PC-3 (cell line): ENCODE data around the gene HMOX1. TPM values are rescaled to one million over a fixed set of nuclear protein-coding genes. Genes with fewer than 3 reads are reported as not detected.
A peak's percentile ranks its signal among the peaks of the same experiment; 100 is the strongest.
"Not testable (repeated sequence)": the region's sequence is repeated elsewhere in the genome, so short reads cannot be mapped to it uniquely, and the experiment has no call there.

Source experiments
- ATAC-seq: fragments of 200-7000 bp; cut with Tn5 transposase; 2 replicates; pipeline ENCODE4 v1.9.1; 2020; ENCODE audit warnings: mild to moderate bottlenecking, moderate library complexity
- BruUV-seq: library from RNA; stranded (reverse); fragments of 400-500 nt; replicated peaks from 2 replicates; lab custom pipeline; 2021; lab: Mats Ljungman, UMichigan
- CTCF ChIA-PET: fragments of 300-600 bp; sonication (Branson Sonifier 250); formaldehyde crosslinking; loops from one replicate; lab custom pipeline; 2022; ENCODE audit warnings: antibody characterized with exemption; lab: Charles Lee
- POLR2A ChIA-PET: fragments of 300-600 bp; sonication (Branson Sonifier 250); formaldehyde crosslinking; loops from one replicate; lab custom pipeline; 2022; ENCODE audit warnings: antibody characterized with exemption; ENCODE audit not compliant: unreplicated experiment; lab: Charles Lee
- DNase-seq: peaks from one replicate; pipeline ENCODE4 v3.0.0-alpha.2; 2015
- H2AFZ ChIP-seq: fragments of 300-600 bp; sonication (generic); 2 replicates; pipeline ENCODE4 v1.6.0; 2016; ENCODE audit warnings: antibody characterized with exemption, low read length
- H3F3A ChIP-seq: fragments of 300-600 bp; sonication (generic); one replicate; pipeline ENCODE4 v1.6.0; 2017; ENCODE audit warnings: antibody characterized with exemption, low read length, control low read depth, mild to moderate bottlenecking; ENCODE audit not compliant: unreplicated experiment
- H3K27ac ChIP-seq: fragments of 300-600 bp; sonication (generic); 2 replicates; pipeline ENCODE4 v1.5.1; 2016; ENCODE audit warnings: mild to moderate bottlenecking, low read length
- H3K27me3 ChIP-seq: fragments of 300-600 bp; sonication (generic); 2 replicates; pipeline ENCODE4 v1.6.1; 2016; ENCODE audit warnings: low read length, mixed read lengths
- H3K36me3 ChIP-seq: fragments of 300-600 bp; sonication (generic); 2 replicates; pipeline ENCODE4 v1.6.1; 2016; ENCODE audit warnings: low read depth, mixed run types, low read length, mixed read lengths
- H3K4me1 ChIP-seq: fragments of 300-600 bp; sonication (generic); 2 replicates; pipeline ENCODE4 v1.5.1; 2016; ENCODE audit warnings: low read length; ENCODE audit not compliant: insufficient read depth
- H3K4me2 ChIP-seq: fragments of 300-600 bp; sonication (generic); 2 replicates; pipeline ENCODE4 v1.6.0; 2016; ENCODE audit warnings: low read length
- H3K4me3 ChIP-seq: fragments of 300-600 bp; sonication (generic); 2 replicates; pipeline ENCODE4 v1.5.1; 2016; ENCODE audit warnings: mild to moderate bottlenecking, low read length, mixed read lengths
- H3K79me2 ChIP-seq: fragments of 300-600 bp; sonication (generic); 2 replicates; pipeline ENCODE4 v1.6.1; 2017; ENCODE audit warnings: low read length, mixed read lengths
- H3K9ac ChIP-seq: fragments of 300-600 bp; sonication (generic); 2 replicates; pipeline ENCODE4 v1.6.0; 2016; ENCODE audit warnings: mild to moderate bottlenecking, low read length
- H3K9me2 ChIP-seq: fragments of 300-600 bp; sonication (generic); replicated peaks from 2 replicates; pipeline ENCODE4 v1.6.1; 2016; ENCODE audit warnings: mixed run types, low read length, mixed read lengths
- H3K9me3 ChIP-seq: fragments of 300-600 bp; sonication (generic); 2 replicates; pipeline ENCODE4 v1.6.1; 2016; ENCODE audit warnings: low read length, mixed read lengths
- H4K20me1 ChIP-seq: fragments of 300-600 bp; sonication (generic); 2 replicates; pipeline ENCODE4 v1.6.1; 2016; ENCODE audit warnings: low read length, mixed read lengths
- EZH2 ChIP-seq: fragments of 300-600 bp; sonication (generic); IDR thresholded peaks from one replicate; pipeline ENCODE4 v1.6.1; 2017; ENCODE audit warnings: antibody characterized with exemption, mild to moderate bottlenecking, low read length; ENCODE audit not compliant: unreplicated experiment
- EZH2phosphoT487 ChIP-seq: fragments of 300-600 bp; sonication (generic); IDR thresholded peaks from 2 replicates; pipeline ENCODE4 v1.6.1; 2018; ENCODE audit warnings: mild to moderate bottlenecking, antibody characterized with exemption, low read length, borderline replicate concordance
- intact Hi-C: fragments of 100-400 bp; cut with micrococcal nuclease; formaldehyde crosslinking; loops from 2 replicates; pipeline ENCODE4 v1.9.0; 2023
- total RNA-seq: library from RNA; depleted of rRNA; stranded (reverse); fragments of >200 nt; gene quantifications from 2 replicates; pipeline ENCODE4 v1.2.3, GENCODE V29; 2014
- TF ChIP-seq, protein P1 (sequence below): fragments of 300-600 bp; sonication (generic); conservative IDR thresholded peaks from 2 replicates; pipeline ENCODE4 v1.5.1; 2017; ENCODE audit warnings: antibody characterized with exemption, low read depth, mild to moderate bottlenecking, low read length

HMOX1 gene
- total RNA-seq, 1 experiment from 2014 or later: 16.5 TPM

DNA sequence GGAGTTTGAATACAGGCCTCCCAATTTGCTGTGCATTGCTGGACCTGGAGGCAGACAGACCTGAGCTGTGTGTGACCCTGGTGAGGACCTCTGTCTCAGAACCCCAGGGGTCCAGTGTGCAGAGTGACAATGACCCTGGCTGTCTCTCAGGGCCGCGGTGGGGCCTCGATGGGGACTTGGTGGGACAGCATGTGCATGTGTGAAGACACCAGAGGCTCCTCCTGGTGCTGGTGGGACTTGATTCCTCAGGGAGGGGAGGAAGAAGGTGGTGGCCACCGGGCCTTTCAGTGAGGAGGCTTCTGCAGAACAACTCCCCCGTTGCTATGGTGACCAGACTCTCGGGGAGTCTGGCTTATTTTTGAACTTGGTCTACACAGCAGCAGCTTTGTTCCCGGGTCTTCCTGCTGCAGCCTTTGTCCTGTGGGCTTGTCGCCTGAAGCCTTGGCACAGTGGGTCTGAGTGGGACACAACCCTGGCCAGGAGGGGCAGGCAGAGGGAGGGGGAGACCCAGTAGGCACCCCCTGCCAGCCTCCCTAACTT lies 54.4 kb downstream of the HMOX1 start:
- H2AFZ ChIP-seq: no peak overlapping the region
- peaks cover 26% of the 10 kb centered on the region for H3K36me3 ChIP-seq
- intact Hi-C loops: no loop called here
- H3K27ac ChIP-seq: no peak overlapping the region
- ATAC-seq (no peak), DNase-seq (no peak)
- H3K4me3 ChIP-seq: no peak overlapping the region
- no TSS peak for BruUV-seq
- ChIA-PET POLR2A (no interaction called here), CTCF (no interaction called here)
- no peaks in the 10 kb centered on the region for H3F3A ChIP-seq
- H3K4me2 ChIP-seq: no peak overlapping the region
- no peaks in the 10 kb centered on the region for H3K9me3 ChIP-seq
- H3K9me2 ChIP-seq: no peaks in the 10 kb centered on the region
- TF ChIP-seq, protein P1, sequence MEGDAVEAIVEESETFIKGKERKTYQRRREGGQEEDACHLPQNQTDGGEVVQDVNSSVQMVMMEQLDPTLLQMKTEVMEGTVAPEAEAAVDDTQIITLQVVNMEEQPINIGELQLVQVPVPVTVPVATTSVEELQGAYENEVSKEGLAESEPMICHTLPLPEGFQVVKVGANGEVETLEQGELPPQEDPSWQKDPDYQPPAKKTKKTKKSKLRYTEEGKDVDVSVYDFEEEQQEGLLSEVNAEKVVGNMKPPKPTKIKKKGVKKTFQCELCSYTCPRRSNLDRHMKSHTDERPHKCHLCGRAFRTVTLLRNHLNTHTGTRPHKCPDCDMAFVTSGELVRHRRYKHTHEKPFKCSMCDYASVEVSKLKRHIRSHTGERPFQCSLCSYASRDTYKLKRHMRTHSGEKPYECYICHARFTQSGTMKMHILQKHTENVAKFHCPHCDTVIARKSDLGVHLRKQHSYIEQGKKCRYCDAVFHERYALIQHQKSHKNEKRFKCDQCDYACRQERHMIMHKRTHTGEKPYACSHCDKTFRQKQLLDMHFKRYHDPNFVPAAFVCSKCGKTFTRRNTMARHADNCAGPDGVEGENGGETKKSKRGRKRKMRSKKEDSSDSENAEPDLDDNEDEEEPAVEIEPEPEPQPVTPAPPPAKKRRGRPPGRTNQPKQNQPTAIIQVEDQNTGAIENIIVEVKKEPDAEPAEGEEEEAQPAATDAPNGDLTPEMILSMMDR: no peak
- TF ChIP-seq EZH2phosphoT487: no peak
- TF ChIP-seq EZH2: no peak
- H3K9ac ChIP-seq: no peak overlapping the region
- no peaks in the 10 kb centered on the region for H4K20me1 ChIP-seq
- H3K4me1 ChIP-seq: peaks cover 3% of the 10 kb centered on the region; the same call in 1 of the 2 replicates
- H3K79me2 ChIP-seq: no peaks in the 10 kb centered on the region
- H3K27me3 ChIP-seq: no peaks in the 10 kb centered on the region

DNA sequence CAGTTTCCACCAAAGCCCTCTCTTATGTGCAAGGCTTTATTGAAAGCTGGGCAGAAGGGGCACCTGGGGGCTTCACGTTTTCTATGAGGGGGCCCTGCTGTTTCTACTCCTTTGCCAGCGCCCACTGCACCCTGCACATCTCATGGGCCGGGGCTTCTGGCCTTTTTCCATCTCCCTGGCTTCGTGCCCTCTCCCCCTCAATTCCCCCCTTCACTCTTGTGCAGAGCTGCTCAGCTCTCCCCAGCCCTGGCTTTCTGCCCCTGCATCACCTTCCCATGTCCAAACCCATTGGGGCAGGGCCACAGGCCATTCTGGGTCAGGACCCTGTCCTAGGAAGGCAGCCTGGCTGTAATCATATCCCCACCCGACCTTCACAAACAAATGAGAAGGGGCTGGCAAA lies 55.5 kb downstream of the HMOX1 start:
- POLR2A ChIA-PET: no interaction called here

DNA sequence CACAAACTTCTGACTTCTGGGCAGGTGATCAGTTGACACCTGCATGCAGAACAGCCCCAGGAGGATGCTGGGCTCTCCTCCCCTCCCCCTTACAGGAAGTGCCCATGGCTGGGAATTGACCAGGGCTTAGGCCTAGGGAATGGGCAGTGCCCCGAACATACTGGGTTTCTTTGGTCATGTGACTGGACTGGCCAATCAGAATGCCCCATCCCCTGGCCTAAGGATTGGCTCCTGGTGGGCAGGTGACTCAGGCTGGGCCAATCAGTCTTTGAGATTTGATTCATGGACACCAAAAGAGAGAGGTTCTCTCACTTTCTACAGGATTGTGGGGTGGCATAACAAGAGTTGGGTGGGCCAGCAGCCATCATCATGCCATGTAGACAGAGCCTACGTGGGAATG lies 56.2 kb downstream of the HMOX1 start:
- H4K20me1 ChIP-seq: no peaks in the 10 kb centered on the region
- no peaks in the 10 kb centered on the region for H3K9me3 ChIP-seq
- no TSS peak for BruUV-seq
- H3K79me2 ChIP-seq: no peaks in the 10 kb centered on the region
- H3K27ac ChIP-seq: no peak overlapping the region
- no peak overlapping the region for H3K4me3 ChIP-seq
- no peaks in the 10 kb centered on the region for H3K4me1 ChIP-seq
- TF ChIP-seq, protein P1: no peak
- TF ChIP-seq EZH2phosphoT487 (no peak), EZH2 (no peak)
- peaks cover 22% of the 10 kb centered on the region for H3K36me3 ChIP-seq
- no peaks in the 10 kb centered on the region for H3K9me2 ChIP-seq
- ChIA-PET CTCF (no interaction called here), POLR2A (no interaction called here)
- no peaks in the 10 kb centered on the region for H3K27me3 ChIP-seq
- intact Hi-C loops: no loop called here
- no peak overlapping the region for H3K4me2 ChIP-seq
- DNase-seq (peak; percentile 32), ATAC-seq (no peak)
- H2AFZ ChIP-seq: no peak overlapping the region
- no peak overlapping the region for H3K9ac ChIP-seq
- no peaks in the 10 kb centered on the region for H3F3A ChIP-seq

More for the DNA sequence above, 55.5 kb downstream of the HMOX1 start:
- Histone ChIP-seq H3K27me3 (no peaks in the 10 kb centered on the region), H2AFZ (no peak overlapping the region), H3K9me2 (no peaks in the 10 kb centered on the region), H3K27ac (no peak overlapping the region), H3K4me2 (no peak overlapping the region), H3K9ac (no peak overlapping the region), H3K79me2 (no peaks in the 10 kb centered on the region), H3K4me3 (no peak overlapping the region), H3F3A (no peaks in the 10 kb centered on the region), H4K20me1 (no peaks in the 10 kb centered on the region), H3K4me1 (no peaks in the 10 kb centered on the region), H3K36me3 (peaks cover 26% of the 10 kb centered on the region), H3K9me3 (no peaks in the 10 kb centered on the region)
- no TSS peak for BruUV-seq
- intact Hi-C loops: no loop called here
- CTCF ChIA-PET: no interaction called here
- no peak for ATAC-seq
- TF ChIP-seq EZH2phosphoT487 (no peak), EZH2 (no peak)
- TF ChIP-seq, protein P1: no peak
- DNase-seq: no peak

DNA sequence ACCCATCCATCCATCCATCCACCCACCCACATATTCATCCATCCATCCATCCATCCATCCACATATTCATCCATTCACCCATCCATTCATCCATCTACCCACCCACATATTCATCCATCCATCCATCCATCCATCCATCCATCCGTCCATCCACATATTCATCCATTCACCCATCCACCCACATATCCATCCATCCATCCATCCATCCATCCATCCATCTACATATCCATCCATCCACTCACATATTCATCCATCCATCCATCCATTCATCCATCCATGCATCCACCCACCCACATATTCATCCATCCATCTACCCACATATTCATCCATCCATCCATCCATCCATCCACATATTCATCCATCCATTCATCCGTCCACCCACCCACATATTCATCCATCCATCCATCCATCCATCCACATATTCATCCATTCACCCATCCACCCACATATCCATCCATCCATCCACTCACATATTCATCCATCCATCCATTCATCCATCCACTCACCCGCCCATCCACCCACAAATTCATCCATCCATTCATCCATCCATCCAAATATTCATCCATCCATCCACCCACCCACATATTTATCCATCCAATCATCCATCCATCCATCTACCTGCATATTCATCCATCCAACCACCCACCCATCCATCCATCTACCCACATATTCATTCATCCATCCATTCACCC lies 57.9 kb downstream of the HMOX1 start:
- H3K4me3 ChIP-seq, DNase-seq, ATAC-seq, H3K36me3 ChIP-seq, H3K27ac ChIP-seq, intact Hi-C loops, H2AFZ ChIP-seq, H3K9me2 ChIP-seq, H3K9ac ChIP-seq, CTCF ChIA-PET, H3K9me3 ChIP-seq, H3K27me3 ChIP-seq, POLR2A ChIA-PET, H4K20me1 ChIP-seq, H3F3A ChIP-seq, H3K4me2 ChIP-seq, BruUV-seq, H3K79me2 ChIP-seq, H3K4me1 ChIP-seq: not testable (repeated sequence)
